WTC11 (cell line): ENCODE data around the gene CRY2.

Experiments used
- CTCF ChIP-seq: fragments of 200-600 bp; IDR thresholded peaks from 2 replicates; pipeline ENCODE4 v1.8.0; 2022; ENCODE audit warnings: antibody characterized with exemption
- JAZF1 ChIP-seq: fragments of 250-450 bp; sonication (Bioruptor Pico); IDR thresholded peaks from 2 replicates; pipeline ENCODE4 v1.9.0; 2021; ENCODE audit warnings: moderate library complexity, mild to moderate bottlenecking, inconsistent platforms
- MAX ChIP-seq: sonication (generic); formaldehyde crosslinking; IDR thresholded peaks from 2 replicates; pipeline ENCODE4 v1.8.0; 2022; ENCODE audit warnings: mild to moderate bottlenecking, missing genetic modification reagents

GRCh38 chr11:45851228-45851627 lies 4.0 kb downstream of the CRY2 start:
- TF ChIP-seq MAX (no peak), JAZF1 (CRISPR knock-in tag) (no peak), CTCF (no peak)
